HCT116 (cell line): ENCODE data around the gene RPL18. TPM values are rescaled to one million over a fixed set of nuclear protein-coding genes. Genes with fewer than 3 reads are reported as not detected.
"Not testable (repeated sequence)": the region's sequence is repeated elsewhere in the genome, so short reads cannot be mapped to it uniquely, and the experiment has no call there.

ENCODE experiments used
- ATAC-seq: fragments of 200-7000 bp; cut with Tn5 transposase; 2 replicates; pipeline ENCODE4 v1.9.1; 2020; ENCODE audit warnings: mild to moderate bottlenecking, moderate library complexity
- BruUV-seq: library from RNA; stranded (reverse); fragments of 400-500 nt; replicated peaks from 2 replicates; lab custom pipeline; 2021; lab: Mats Ljungman, UMichigan
- CTCF ChIA-PET: fragments of 300-600 bp; sonication (Branson Sonifier 250); formaldehyde crosslinking; loops from one replicate; lab custom pipeline; 2021; ENCODE audit warnings: antibody characterized with exemption; lab: Charles Lee
- POLR2A ChIA-PET: fragments of 300-600, 350-600 bp; sonication (Branson Sonifier 250); formaldehyde crosslinking; loops from one replicate; lab custom pipeline; 2021; ENCODE audit warnings: antibody characterized with exemption; lab: Charles Lee
- RAD21 ChIA-PET, 2 experiments: fragments of 300-600 bp; sonication (Branson Sonifier 250); formaldehyde crosslinking; loops; one replicate each; lab custom pipeline; 2023; ENCODE audit warnings: low total read pairs in 2 of 2; ENCODE audit not compliant: uncharacterized antibody in 2 of 2, unreplicated experiment in 2 of 2, low non-redundant PET in 1 of 2; lab: Charles Lee
- DNase-seq: peaks from one replicate; pipeline ENCODE4 v3.0.0-alpha.2; 2010; ENCODE audit warnings: low read depth, low spot score
- H2AFZ ChIP-seq: fragments of 200-600 bp; shearing (Covaris generic), sonication (generic); 2 replicates; pipeline ENCODE4 v1.6.1; 2017; ENCODE audit warnings: low read depth, mixed run types, mixed read lengths, antibody characterized with exemption, low read length; ENCODE audit not compliant: poor library complexity, severe bottlenecking
- H3K27ac ChIP-seq: 2 replicates; pipeline ENCODE4 v1.5.1; 2012; ENCODE audit warnings: low read depth, low read length
- H3K27me3 ChIP-seq: fragments of 200-600 bp; sonication (generic); 2 replicates; pipeline ENCODE4 v1.6.1; 2016; ENCODE audit warnings: mixed run types, low read length, mixed read lengths; ENCODE audit not compliant: insufficient read depth
- H3K36me3 ChIP-seq, 2 experiments: fragments of 200-500 bp in 1 of 2; fragments of 200-600 bp in 1 of 2; sonication (Bioruptor generic) in 1 of 2; sonication (generic) in 1 of 2; 2 replicates each; pipeline versions ENCODE4 v1.5.1 to v1.6.1; 2014 to 2016; ENCODE audit warnings: low read length in 2 of 2, inconsistent platforms in 1 of 2, mixed read lengths in 1 of 2, mixed run types in 1 of 2; ENCODE audit not compliant: insufficient read depth in 2 of 2, control insufficient read depth in 1 of 2
- H3K4me1 ChIP-seq, 2 experiments: fragments of 200-600 bp in 1 of 2; sonication (generic) in 1 of 2; 2 replicates each; pipeline versions ENCODE4 v1.5.1 to v1.6.1; 2012 to 2017; ENCODE audit warnings: low read length in 2 of 2, inconsistent platforms in 1 of 2, mild to moderate bottlenecking in 1 of 2, mixed read lengths in 1 of 2, mixed run types in 1 of 2, moderate library complexity in 1 of 2; ENCODE audit not compliant: insufficient read depth in 2 of 2, control insufficient read depth in 1 of 2
- H3K4me2 ChIP-seq: fragments of 200-600 bp; sonication (generic); 2 replicates; pipeline ENCODE4 v1.6.1; 2017; ENCODE audit warnings: mixed run types, low read length, mixed read lengths
- H3K4me3 ChIP-seq, 2 experiments: fragments of 200-600 bp in 1 of 2; sonication (generic) in 1 of 2; replicated peaks in 1 of 2; 2 replicates each; pipeline ENCODE4 v1.5.1; 2011 to 2016; ENCODE audit warnings: low read length in 2 of 2, control low read depth in 1 of 2, low read depth in 1 of 2, mild to moderate bottlenecking in 1 of 2, mixed read lengths in 1 of 2, mixed run types in 1 of 2
- H3K79me2 ChIP-seq: fragments of 200-600 bp; sonication (generic); 2 replicates; pipeline ENCODE4 v1.6.1; 2017; ENCODE audit warnings: mild to moderate bottlenecking, mixed run types, low read length, moderate library complexity, mixed read lengths; ENCODE audit not compliant: insufficient read depth
- H3K9ac ChIP-seq: fragments of 200-600 bp; sonication (generic); 2 replicates; pipeline ENCODE4 v1.6.1; 2016; ENCODE audit warnings: low read length, mixed read lengths
- H3K9me2 ChIP-seq: fragments of 200-600 bp; sonication (generic), shearing (Covaris generic); 2 replicates; pipeline ENCODE4 v1.6.1; 2017; ENCODE audit warnings: mixed run types, mild to moderate bottlenecking, moderate library complexity; ENCODE audit not compliant: insufficient read depth
- H3K9me3 ChIP-seq, 2 experiments: fragments of 200-500 bp in 1 of 2; fragments of 200-600 bp in 1 of 2; sonication (Bioruptor generic) in 1 of 2; sonication (generic) in 1 of 2; 2 replicates each; pipeline ENCODE4 v1.6.1; 2014 to 2017; ENCODE audit warnings: low read length in 2 of 2, mixed read lengths in 2 of 2, inconsistent platforms in 1 of 2, low read depth in 1 of 2, mild to moderate bottlenecking in 1 of 2, mixed run types in 1 of 2, moderate library complexity in 1 of 2; ENCODE audit not compliant: control insufficient read depth in 1 of 2, insufficient read depth in 1 of 2
- H4K20me1 ChIP-seq: fragments of 200-600 bp; sonication (generic), shearing (Covaris generic); 2 replicates; pipeline ENCODE4 v1.6.1; 2017; ENCODE audit warnings: mixed run types, mild to moderate bottlenecking, moderate library complexity; ENCODE audit not compliant: insufficient read depth
- CBX3 ChIP-seq: IDR thresholded peaks from 2 replicates; pipeline ENCODE4 v1.6.1; 2012; ENCODE audit warnings: low read depth
- EGR1 ChIP-seq: IDR thresholded peaks from 2 replicates; pipeline ENCODE4 v1.6.1; 2012; ENCODE audit warnings: low read depth
- RAD21 ChIP-seq: IDR thresholded peaks from 2 replicates; pipeline ENCODE4 v1.6.1; 2012; ENCODE audit warnings: low read depth, mild to moderate bottlenecking
- SIN3A ChIP-seq: IDR thresholded peaks from 2 replicates; pipeline ENCODE4 v1.6.1; 2012; ENCODE audit warnings: low read depth
- TCF7L2 ChIP-seq: IDR thresholded peaks from 2 replicates; pipeline ENCODE4 v1.7.0; 2011; ENCODE audit warnings: borderline replicate concordance, inconsistent platforms; ENCODE audit not compliant: insufficient read depth, insufficient read length; ENCODE audit errors: extremely low read depth
- YY1 ChIP-seq: IDR thresholded peaks from 2 replicates; pipeline ENCODE4 v1.6.1; 2011; ENCODE audit warnings: low read length, low read depth, moderate library complexity, mild to moderate bottlenecking; ENCODE audit not compliant: insufficient replicate concordance; ENCODE audit errors: extremely low read depth
- ZNF274 ChIP-seq: fragments of 200-500 bp; sonication (Bioruptor generic); IDR thresholded peaks from 2 replicates; pipeline ENCODE4 v1.6.1; 2014; ENCODE audit warnings: mild to moderate bottlenecking, low read depth, low read length, inconsistent platforms
- intact Hi-C: fragments of 100-400 bp; cut with micrococcal nuclease; formaldehyde crosslinking; loops from 2 replicates; pipeline ENCODE4 v1.10.0; 2022
- total RNA-seq: library from RNA; stranded (reverse); gene quantifications from one replicate; pipeline ENCODE4 v1.2.1, GENCODE V29; 2021; ENCODE audit not compliant: unreplicated experiment

Gene RPL18
- total RNA-seq, 1 experiment from 2014 or later, result 2,006 TPM

DNA sequence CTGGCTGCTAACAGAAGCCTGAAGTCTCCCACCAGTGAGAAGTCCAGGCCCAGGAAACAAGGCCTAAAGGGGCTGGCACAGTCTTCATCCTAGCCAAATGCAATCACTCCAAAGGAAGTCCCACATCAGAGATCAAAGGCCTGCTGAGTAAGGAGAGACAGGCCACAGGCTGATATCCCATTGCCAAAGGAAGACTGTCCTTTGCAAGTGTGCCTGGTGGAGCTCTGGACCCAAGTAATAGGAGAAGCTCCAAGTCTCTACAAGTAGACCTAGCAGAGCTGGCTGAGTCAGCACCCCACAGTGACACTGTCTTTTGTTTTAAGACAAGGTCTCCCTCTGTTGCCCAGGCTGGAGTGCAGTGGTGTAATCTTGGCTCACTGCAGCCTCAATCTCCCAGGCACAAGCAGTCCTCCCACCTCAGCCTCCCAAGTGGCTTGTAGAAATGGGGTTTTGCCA, 13.7 kb upstream of the RPL18 start:
- H3K27ac ChIP-seq, result peak overlapping the region; percentile 95

DNA sequence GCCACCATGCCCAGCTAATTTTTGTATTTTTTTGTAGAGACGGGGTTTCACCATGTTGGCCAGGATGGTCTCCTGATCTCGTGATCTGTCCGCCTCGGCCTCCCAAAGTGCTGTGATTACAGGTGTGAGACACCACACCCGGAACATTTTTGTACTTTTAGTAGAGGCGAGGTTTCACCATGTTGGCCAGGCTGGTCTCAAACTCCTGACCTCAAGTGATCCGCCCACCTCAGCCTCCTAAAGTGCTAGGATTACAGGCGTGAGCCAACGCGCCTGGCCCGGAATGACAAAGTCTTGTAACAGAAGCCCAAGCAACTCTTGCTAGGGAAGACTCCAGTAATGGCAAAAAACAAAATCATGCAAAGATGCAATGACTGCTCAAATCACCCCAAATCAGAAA, 13.3 kb upstream of the RPL18 start:
- H3K4me3 ChIP-seq, intact Hi-C loops, H3K9me2 ChIP-seq, RAD21 ChIA-PET, DNase-seq, ATAC-seq, H2AFZ ChIP-seq, BruUV-seq, H4K20me1 ChIP-seq, H3K9me3 ChIP-seq, H3K27me3 ChIP-seq, CTCF ChIA-PET: not testable (repeated sequence)
- H3K4me2 ChIP-seq, result peak overlapping the region; percentile 93; the same call in 1 of the 2 replicates
- peak overlapping the region; percentile 96 for H3K9ac ChIP-seq
- H3K79me2 ChIP-seq, result peaks cover 18% of the 10 kb centered on the region
- H3K4me1 ChIP-seq, result peaks cover 44 to 75% of the 10 kb centered on the region in 2 experiments
- H3K27ac ChIP-seq, result peak overlapping the region; percentile 95
- peaks cover 2 to 13% of the 10 kb centered on the region in 2 experiments; a peak in 1 of 4 replicates for H3K36me3 ChIP-seq
- POLR2A ChIA-PET, result interaction anchor here (1.3 to 2.6 kb wide), 3 partner anchors 8 to 13 kb away, joined by 4 to 16 read pairs (median 11); partner anchors contain the start of genes CA11, RPL18 and SPHK2

More for the DNA sequence above, 13.7 kb upstream of the RPL18 start:
- H3K9me3 ChIP-seq, result no peaks in the 10 kb centered on the region
- peaks cover 18% of the 10 kb centered on the region for H3K79me2 ChIP-seq
- ATAC-seq, result no peak
- ChIA-PET CTCF (no interaction called here), RAD21 (no interaction called here), POLR2A (interaction anchor here (1.3 to 2.6 kb wide), 3 partner anchors 9 to 14 kb away, joined by 4 to 16 read pairs (median 11); partner anchors contain the start of genes CA11, RPL18 and SPHK2)
- TF ChIP-seq CBX3 (no peak), EGR1 (no peak), YY1 (no peak), SIN3A (no peak), TCF7L2 (peak; percentile 58), RAD21 (no peak), ZNF274 (no peak)
- H3K4me2 ChIP-seq, result peak overlapping the region; percentile 93
- no peaks in the 10 kb centered on the region for H3K27me3 ChIP-seq
- intact Hi-C loops, result no loop called here
- H3K9ac ChIP-seq, result peak overlapping the region; percentile 96
- peaks cover 2 to 13% of the 10 kb centered on the region in 2 experiments; a peak in 1 of 4 replicates for H3K36me3 ChIP-seq
- no TSS peak for BruUV-seq
- H3K4me3 ChIP-seq, result no peak overlapping the region
- no peaks in the 10 kb centered on the region for H4K20me1 ChIP-seq
- peaks cover 39 to 75% of the 10 kb centered on the region in 2 experiments for H3K4me1 ChIP-seq
- no peaks in the 10 kb centered on the region for H3K9me2 ChIP-seq
- no peak for DNase-seq
- H2AFZ ChIP-seq, result no peak overlapping the region
